HTERT RPE-1 (cell line): ENCODE data around the gene LTN1.

Source experiments
- in situ Hi-C: fragments of 300-500 bp; cut with MboI; formaldehyde crosslinking; loops from 4 replicates; pipeline ENCODE4 v1.14.3; 2020; ENCODE audit warnings: low sequenced_read_pairs

Gene LTN1

DNA sequence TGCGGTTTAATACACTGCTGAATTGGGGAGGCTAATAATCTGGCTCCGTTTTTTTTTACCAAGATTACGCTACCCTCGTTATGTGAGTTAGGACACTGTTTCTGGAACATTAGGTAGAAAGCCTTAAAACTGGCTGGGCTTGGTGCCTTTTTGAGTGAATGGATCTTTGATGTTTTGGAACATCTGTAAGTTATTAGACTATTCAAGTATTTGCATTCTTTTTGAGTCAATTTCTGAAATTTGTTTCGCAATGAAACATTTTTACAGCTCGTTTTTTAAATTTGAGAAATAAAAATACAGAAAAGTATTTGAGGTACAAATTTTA is 106.9 kb downstream of the LTN1 start:
- in situ Hi-C loops = no loop called here

DNA sequence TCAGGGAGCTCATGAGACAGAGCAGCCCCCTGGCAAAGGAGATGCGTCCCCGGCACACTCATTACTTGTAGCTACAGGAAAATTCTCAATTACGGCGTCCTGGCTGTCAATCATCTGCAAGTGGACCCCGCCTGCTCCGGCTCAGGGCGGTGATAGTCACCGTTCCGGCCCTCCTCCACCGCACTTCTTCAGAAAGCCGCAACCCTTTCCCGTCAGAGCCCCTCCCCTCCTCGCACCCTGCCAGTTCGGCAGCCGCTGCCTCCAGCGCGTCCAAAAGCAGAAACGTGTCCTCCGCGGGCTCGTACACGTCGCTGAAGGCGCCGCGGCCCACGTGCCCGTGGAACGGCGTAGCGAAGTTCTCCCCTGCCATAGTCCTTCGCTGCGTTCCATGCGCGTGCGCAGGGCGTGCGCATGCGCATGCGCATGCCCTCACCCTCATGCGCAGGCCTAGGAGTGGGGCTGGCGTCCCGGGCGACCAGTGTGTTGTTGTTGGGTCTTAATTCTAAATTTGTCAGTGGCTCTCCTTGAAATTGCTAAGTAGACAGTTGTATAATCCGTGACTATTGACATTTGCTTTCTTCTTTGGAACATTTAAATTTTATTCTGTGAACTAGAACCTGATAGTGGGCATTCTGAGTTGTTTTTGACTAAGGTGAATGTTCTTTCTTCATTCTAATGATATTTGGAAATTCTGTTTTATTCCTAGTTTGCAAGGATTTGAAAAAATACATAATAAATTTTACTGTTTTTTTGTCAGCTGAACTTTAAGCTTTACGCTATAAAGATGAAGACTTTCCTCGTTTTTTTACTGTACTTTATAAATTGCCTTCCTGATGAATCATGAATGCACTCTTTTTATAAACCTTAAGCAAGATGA is 107.5 kb downstream of the LTN1 start:
- in situ Hi-C loops = no loop called here

DNA sequence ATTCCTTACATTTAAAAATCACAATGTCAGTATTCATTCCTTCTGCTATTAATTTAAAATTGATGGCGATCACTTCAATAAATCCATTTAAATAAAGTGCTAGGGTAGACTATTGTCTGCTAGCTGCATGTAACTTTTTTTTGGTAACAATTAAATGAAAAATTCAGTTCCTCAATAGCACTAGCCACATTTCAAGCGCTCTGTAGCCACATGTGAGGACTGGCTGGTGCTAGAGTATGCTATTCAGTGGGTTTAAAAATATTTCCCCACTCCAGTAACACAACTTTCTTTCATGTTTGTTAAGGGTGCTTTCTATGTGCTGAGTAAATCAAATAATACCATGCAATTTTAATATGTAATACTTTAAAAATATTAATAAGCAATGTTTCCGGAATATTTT is 108.2 kb downstream of the LTN1 start:
- in situ Hi-C loops = no loop called here

DNA sequence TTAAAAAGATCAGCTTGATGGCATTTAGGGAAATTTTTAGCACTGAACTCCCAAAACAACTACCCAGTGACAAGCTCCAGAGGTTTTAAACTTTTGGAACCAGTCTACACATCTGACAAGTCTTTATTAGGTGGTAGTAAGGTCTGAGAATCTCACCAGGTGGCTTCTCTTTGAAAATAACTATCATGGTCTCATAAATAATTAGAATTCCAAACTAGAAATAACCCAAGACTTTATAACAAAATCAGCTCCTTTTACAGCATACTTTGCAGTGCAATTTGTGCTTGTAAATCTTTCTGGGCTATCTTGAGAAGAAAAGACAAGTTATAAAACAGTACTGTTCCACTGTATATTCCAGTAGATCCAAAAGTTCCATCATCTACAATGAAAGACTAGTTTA is 108.7 kb downstream of the LTN1 start:
- in situ Hi-C loops = no loop called here

DNA sequence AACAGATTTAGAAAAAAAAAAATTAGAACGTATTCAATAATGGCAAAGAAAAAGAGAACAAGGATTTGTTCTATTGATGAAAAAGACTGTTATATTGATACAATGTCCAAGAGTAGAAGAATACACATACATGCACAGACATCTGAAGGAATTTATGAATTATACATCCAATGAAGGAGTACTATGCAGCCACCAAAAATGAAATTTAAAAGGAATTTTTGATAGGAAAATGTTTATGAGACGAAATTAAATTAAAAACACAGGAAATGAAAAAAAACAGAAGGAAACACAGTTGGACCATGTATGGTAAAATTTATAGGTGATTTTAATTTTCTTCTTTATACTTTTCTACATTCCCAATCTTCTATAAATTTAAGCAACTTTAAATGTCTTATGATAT is 110.3 kb downstream of the LTN1 start:
- in situ Hi-C loops = no loop called here
